Glutamatergic neuron (in vitro differentiated cells): Measurements from ENCODE around the gene ZNF318. TPM values are rescaled to one million over a fixed set of nuclear protein-coding genes. Genes with fewer than 3 reads are reported as not detected.

Experiments
- DNase-seq: peaks from one replicate; pipeline ENCODE4 v3.0.0; 2022
- H3K27ac Mint-ChIP-seq: one replicate; pipeline ENCODE4 v1.8.0; 2020; ENCODE audit warnings: mild to moderate bottlenecking, mixed read lengths, inconsistent platforms; ENCODE audit not compliant: unreplicated experiment
- H3K27me3 Mint-ChIP-seq: one replicate; pipeline ENCODE4 v1.8.0; 2020; ENCODE audit warnings: mild to moderate bottlenecking, moderate library complexity, mixed read lengths, inconsistent platforms; ENCODE audit not compliant: unreplicated experiment
- H3K36me3 Mint-ChIP-seq: one replicate; pipeline ENCODE4 v1.8.0; 2020; ENCODE audit warnings: mild to moderate bottlenecking, mixed read lengths, inconsistent platforms; ENCODE audit not compliant: unreplicated experiment
- H3K4me1 Mint-ChIP-seq: one replicate; pipeline ENCODE4 v1.8.0; 2020; ENCODE audit warnings: mild to moderate bottlenecking, low read depth, mixed read lengths, inconsistent platforms; ENCODE audit not compliant: unreplicated experiment
- H3K4me3 Mint-ChIP-seq: one replicate; pipeline ENCODE4 v1.8.0; 2020; ENCODE audit warnings: mild to moderate bottlenecking, mixed read lengths, inconsistent platforms; ENCODE audit not compliant: unreplicated experiment
- H3K9me3 Mint-ChIP-seq: one replicate; pipeline ENCODE4 v1.8.0; 2020; ENCODE audit warnings: mild to moderate bottlenecking, moderate library complexity, mixed read lengths, inconsistent platforms; ENCODE audit not compliant: unreplicated experiment
- CTCF ChIP-seq: fragments of 200-600 bp; sonication (generic); IDR thresholded peaks from one replicate; pipeline ENCODE4 v1.5.0; 2021; ENCODE audit not compliant: partially characterized antibody, unreplicated experiment
- total RNA-seq: library from RNA; stranded (reverse); fragmentation: NEBNext Ultra II Directional; extraction: Animal tissue kit (Norgen Biotek cat#: 25700); gene quantifications from one replicate; pipeline ENCODE4 v1.2.1, GENCODE V29; 2021; ENCODE audit not compliant: unreplicated experiment

Gene ZNF318
- total RNA-seq, 1 donor from 2014 or later, result 26.3 TPM

- H3K4me3 Mint-ChIP-seq, result no peak overlapping the region
- H3K27ac Mint-ChIP-seq, result no peak overlapping the region
- no peaks in the 10 kb centered on the region for H3K9me3 Mint-ChIP-seq
- no peak for TF ChIP-seq CTCF
- H3K36me3 Mint-ChIP-seq, result peaks cover 7% of the 10 kb centered on the region
- no peaks in the 10 kb centered on the region for H3K27me3 Mint-ChIP-seq
- no peak for DNase-seq
- H3K4me1 Mint-ChIP-seq, result no peaks in the 10 kb centered on the region
Measured at GRCh38 chr6:43339168-43339567, 30.3 kb downstream of the ZNF318 start.

DNA sequence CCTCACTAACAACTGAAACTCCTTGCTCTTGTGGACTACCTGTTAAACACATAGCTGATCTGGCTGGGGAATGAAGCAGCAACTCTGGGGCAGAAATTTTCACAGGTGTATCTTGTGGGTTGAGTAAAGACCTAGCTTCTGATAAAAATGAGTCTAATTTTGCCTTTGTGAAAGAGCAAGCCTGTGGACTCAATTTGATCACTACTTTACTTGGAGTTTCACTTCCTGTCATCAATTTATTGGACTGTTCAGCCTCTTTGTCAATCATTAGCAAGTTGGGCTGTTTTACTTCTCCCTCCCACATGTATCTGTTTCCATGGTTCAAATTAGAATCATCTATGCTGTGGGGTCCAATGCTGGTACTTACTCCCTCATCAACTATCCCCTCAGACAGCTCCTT is 31.2 kb downstream of the ZNF318 start:
- no peak overlapping the region for H3K27ac Mint-ChIP-seq

GRCh38 chr6:43336382-43336781 is 33.1 kb downstream of the ZNF318 start:
- peaks cover 1% of the 10 kb centered on the region for H3K27me3 Mint-ChIP-seq
- no peak overlapping the region for H3K4me3 Mint-ChIP-seq
- peaks cover 7% of the 10 kb centered on the region for H3K36me3 Mint-ChIP-seq
- no peak overlapping the region for H3K27ac Mint-ChIP-seq
- H3K9me3 Mint-ChIP-seq, result no peaks in the 10 kb centered on the region
- no peak for DNase-seq
- no peak for TF ChIP-seq CTCF
- H3K4me1 Mint-ChIP-seq, result no peaks in the 10 kb centered on the region

More for the DNA sequence above, 31.2 kb downstream of the ZNF318 start:
- H3K4me1 Mint-ChIP-seq, result no peaks in the 10 kb centered on the region
- TF ChIP-seq CTCF, result no peak
- no peaks in the 10 kb centered on the region for H3K9me3 Mint-ChIP-seq
- DNase-seq, result no peak
- no peaks in the 10 kb centered on the region for H3K27me3 Mint-ChIP-seq
- no peak overlapping the region for H3K4me3 Mint-ChIP-seq
- H3K36me3 Mint-ChIP-seq, result peaks cover 7% of the 10 kb centered on the region

- H3K27ac Mint-ChIP-seq, result no peak overlapping the region
- no peaks in the 10 kb centered on the region for H3K9me3 Mint-ChIP-seq
- H3K36me3 Mint-ChIP-seq, result peaks cover 6% of the 10 kb centered on the region
- H3K4me3 Mint-ChIP-seq, result no peak overlapping the region
- peaks cover 1% of the 10 kb centered on the region for H3K27me3 Mint-ChIP-seq
- TF ChIP-seq CTCF, result no peak
- no peak for DNase-seq
- no peaks in the 10 kb centered on the region for H3K4me1 Mint-ChIP-seq
Measured at GRCh38 chr6:43335469-43335868, 34.0 kb downstream of the ZNF318 start.

GRCh38 chr6:43334466-43335095 is 34.9 kb downstream of the ZNF318 start:
- DNase-seq, result no peak
- H3K36me3 Mint-ChIP-seq, result no peaks in the 10 kb centered on the region
- no peak overlapping the region for H3K4me3 Mint-ChIP-seq
- TF ChIP-seq CTCF, result peak; percentile 51
- peaks cover 1% of the 10 kb centered on the region for H3K27me3 Mint-ChIP-seq
- H3K9me3 Mint-ChIP-seq, result no peaks in the 10 kb centered on the region
- no peaks in the 10 kb centered on the region for H3K4me1 Mint-ChIP-seq
- H3K27ac Mint-ChIP-seq, result no peak overlapping the region
